Mesothelial cell of epicardium (in vitro differentiated cells): Measurements from ENCODE around the gene NFASC. TPM values are rescaled to one million over a fixed set of nuclear protein-coding genes. Genes with fewer than 3 reads are reported as not detected.

Source experiments
- DNase-seq, 2 experiments: peaks; one replicate each; pipeline ENCODE4 v3.0.0; 2021; ENCODE audit warnings: low spot score in 2 of 2; ENCODE audit not compliant: unreplicated experiment in 2 of 2
- H3K27ac Mint-ChIP-seq: 2 replicates; pipeline ENCODE4 v1.8.0; 2021; ENCODE audit warnings: mixed read lengths
- H3K27me3 Mint-ChIP-seq: 2 replicates; pipeline ENCODE4 v1.8.0; 2021; ENCODE audit warnings: low read depth, mixed read lengths
- H3K36me3 Mint-ChIP-seq: 2 replicates; pipeline ENCODE4 v1.8.0; 2021; ENCODE audit warnings: mixed read lengths
- H3K4me1 Mint-ChIP-seq: 2 replicates; pipeline ENCODE4 v1.8.0; 2021; ENCODE audit warnings: mixed read lengths
- H3K4me3 Mint-ChIP-seq: 2 replicates; pipeline ENCODE4 v1.8.0; 2021; ENCODE audit warnings: mild to moderate bottlenecking, moderate library complexity, mixed read lengths
- H3K9me3 Mint-ChIP-seq: 2 replicates; pipeline ENCODE4 v1.8.0; 2021; ENCODE audit warnings: mixed read lengths
- CTCF ChIP-seq: fragments of 200-600 bp; sonication (generic); IDR thresholded peaks from one replicate; pipeline ENCODE4 v1.5.0; 2021; ENCODE audit warnings: antibody characterized with exemption; ENCODE audit not compliant: unreplicated experiment
- total RNA-seq: library from RNA; stranded (reverse); gene quantifications from 3 replicates; pipeline ENCODE4 v1.2.1, GENCODE V29; 2021

The NFASC gene
- total RNA-seq, 1 donor from 2014 or later = 0.72 TPM

- no peak overlapping the region for H3K27ac Mint-ChIP-seq
These were observed 139.0 kb downstream of the NFASC start for GRCh38 chr1:205009670-205010069.

GRCh38 chr1:205012391-205013140 is 141.9 kb downstream of the NFASC start:
- Mint-ChIP-seq H3K36me3 (no peaks in the 10 kb centered on the region), H3K4me1 (peaks cover 28% of the 10 kb centered on the region), H3K27me3 (no peaks in the 10 kb centered on the region), H3K27ac (no peak overlapping the region), H3K4me3 (no peak overlapping the region), H3K9me3 (no peaks in the 10 kb centered on the region)
- TF ChIP-seq CTCF = no peak
- no peak for DNase-seq

More at GRCh38 chr1:205009670-205010069, 139.0 kb downstream of the NFASC start:
- Mint-ChIP-seq H3K36me3 (no peaks in the 10 kb centered on the region), H3K4me1 (peaks cover 25% of the 10 kb centered on the region), H3K27me3 (peaks cover 18% of the 10 kb centered on the region), H3K4me3 (no peak overlapping the region), H3K9me3 (no peaks in the 10 kb centered on the region)
- no peak for TF ChIP-seq CTCF
- DNase-seq = no peak

GRCh38 chr1:205013683-205014367 is 143.2 kb downstream of the NFASC start:
- no peak overlapping the region for H3K4me3 Mint-ChIP-seq
- no peak for TF ChIP-seq CTCF
- H3K9me3 Mint-ChIP-seq = no peaks in the 10 kb centered on the region
- H3K27ac Mint-ChIP-seq = peak overlapping the region; percentile 80
- H3K36me3 Mint-ChIP-seq = no peaks in the 10 kb centered on the region
- peak in 1 of 2 experiments; percentile 54 for DNase-seq
- peaks cover 7% of the 10 kb centered on the region for H3K27me3 Mint-ChIP-seq
- peaks cover 28% of the 10 kb centered on the region for H3K4me1 Mint-ChIP-seq

GRCh38 chr1:205014783-205015182 is 144.1 kb downstream of the NFASC start:
- H3K27ac Mint-ChIP-seq = no peak overlapping the region
- no peak for TF ChIP-seq CTCF

GRCh38 chr1:205015241-205015640 is 144.6 kb downstream of the NFASC start:
- DNase-seq = no peak
- Mint-ChIP-seq H3K4me1 (peaks cover 28% of the 10 kb centered on the region), H3K27me3 (peaks cover 20% of the 10 kb centered on the region), H3K9me3 (no peaks in the 10 kb centered on the region), H3K27ac (no peak overlapping the region), H3K4me3 (no peak overlapping the region), H3K36me3 (no peaks in the 10 kb centered on the region)
- no peak for TF ChIP-seq CTCF

More at GRCh38 chr1:205014783-205015182, 144.1 kb downstream of the NFASC start:
- no peaks in the 10 kb centered on the region for H3K9me3 Mint-ChIP-seq
- peaks cover 15% of the 10 kb centered on the region for H3K27me3 Mint-ChIP-seq
- H3K4me3 Mint-ChIP-seq = no peak overlapping the region
- peaks cover 28% of the 10 kb centered on the region for H3K4me1 Mint-ChIP-seq
- DNase-seq = no peak
- no peaks in the 10 kb centered on the region for H3K36me3 Mint-ChIP-seq
